Astrocyte (in vitro differentiated cells and primary cell): Measurements from ENCODE around the gene TBCB. TPM values are rescaled to one million over a fixed set of nuclear protein-coding genes. Genes with fewer than 3 reads are reported as not detected.
"Not testable (repeated sequence)": the region's sequence is repeated elsewhere in the genome, so short reads cannot be mapped to it uniquely, and the experiment has no call there.

Source experiments
- DNase-seq: peaks from one replicate; pipeline ENCODE4 v3.0.0-alpha.2; 2010; ENCODE audit warnings: low read depth
- FAIRE-seq: peaks from 2 replicates; lab custom pipeline; 2011; peaks lifted over from hg19 to GRCh38; lab: Jason Lieb, UNC
- H2AFZ ChIP-seq: 2 replicates; pipeline ENCODE4 v1.6.0; 2012; ENCODE audit warnings: low read depth, low read length, inconsistent platforms
- H3K27ac ChIP-seq: 2 replicates; pipeline ENCODE4 v1.5.1; 2011; ENCODE audit warnings: low read depth, low read length, inconsistent platforms
- H3K27me3 ChIP-seq: 2 replicates; pipeline ENCODE4 v1.6.0; 2011; ENCODE audit warnings: low read length, inconsistent platforms; ENCODE audit not compliant: insufficient read depth
- H3K36me3 ChIP-seq: 2 replicates; pipeline ENCODE4 v1.5.1; 2011; ENCODE audit warnings: low read length, inconsistent platforms; ENCODE audit not compliant: insufficient read depth
- H3K4me1 ChIP-seq: 2 replicates; pipeline ENCODE4 v1.5.1; 2011; ENCODE audit warnings: low read length, inconsistent platforms; ENCODE audit not compliant: insufficient read depth
- H3K4me2 ChIP-seq: 2 replicates; pipeline ENCODE4 v1.6.0; 2012; ENCODE audit warnings: low read length, inconsistent platforms
- H3K4me3 ChIP-seq: 2 replicates; pipeline ENCODE4 v1.5.1; 2011; ENCODE audit warnings: low read depth, mild to moderate bottlenecking, low read length, inconsistent platforms; ENCODE audit not compliant: insufficient read depth
- H3K79me2 ChIP-seq: 2 replicates; pipeline ENCODE4 v1.6.0; 2012; ENCODE audit warnings: mild to moderate bottlenecking, low read length, inconsistent platforms; ENCODE audit not compliant: insufficient read depth
- H3K9ac ChIP-seq: 2 replicates; pipeline ENCODE4 v1.6.0; 2012; ENCODE audit warnings: mild to moderate bottlenecking, low read length, inconsistent platforms
- H3K9me3 ChIP-seq: 2 replicates; pipeline ENCODE4 v1.5.1; 2012; ENCODE audit warnings: low read depth, mild to moderate bottlenecking, low read length, inconsistent platforms; ENCODE audit not compliant: insufficient read depth
- H4K20me1 ChIP-seq: 2 replicates; pipeline ENCODE4 v1.6.0; 2012; ENCODE audit warnings: low read length, inconsistent platforms; ENCODE audit not compliant: insufficient read depth
- H3K27ac Mint-ChIP-seq: one replicate; pipeline ENCODE4 v1.8.0; 2021; ENCODE audit warnings: mild to moderate bottlenecking, mixed read lengths; ENCODE audit not compliant: unreplicated experiment
- H3K27me3 Mint-ChIP-seq: one replicate; pipeline ENCODE4 v1.8.0; 2021; ENCODE audit warnings: low read depth, mixed read lengths; ENCODE audit not compliant: unreplicated experiment
- H3K36me3 Mint-ChIP-seq: one replicate; pipeline ENCODE4 v1.8.0; 2021; ENCODE audit warnings: low read depth, mixed read lengths; ENCODE audit not compliant: unreplicated experiment
- H3K4me1 Mint-ChIP-seq: one replicate; pipeline ENCODE4 v1.8.0; 2021; ENCODE audit warnings: low read depth, mixed read lengths; ENCODE audit not compliant: unreplicated experiment
- H3K4me3 Mint-ChIP-seq: one replicate; pipeline ENCODE4 v1.8.0; 2021; ENCODE audit warnings: mild to moderate bottlenecking, moderate library complexity, mixed read lengths; ENCODE audit not compliant: unreplicated experiment
- H3K9me3 Mint-ChIP-seq: one replicate; pipeline ENCODE4 v1.8.0; 2021; ENCODE audit warnings: mild to moderate bottlenecking, mixed read lengths; ENCODE audit not compliant: unreplicated experiment
- CTCF ChIP-seq: IDR thresholded peaks from 2 replicates; pipeline ENCODE4 v1.5.1; 2011; ENCODE audit warnings: low read depth, mild to moderate bottlenecking, inconsistent platforms, low read length, moderate library complexity; ENCODE audit not compliant: insufficient read depth
- EZH2 ChIP-seq: IDR thresholded peaks from 2 replicates; pipeline ENCODE4 v1.6.1; 2012; ENCODE audit warnings: mild to moderate bottlenecking, low read length, inconsistent platforms; ENCODE audit not compliant: insufficient read depth
- total RNA-seq: library from RNA; stranded (reverse); gene quantifications from 2 replicates; pipeline ENCODE4 v1.2.1, GENCODE V29; 2021

The TBCB gene
- total RNA-seq, 1 donor from 2014 or later, result 244 TPM

- no peak for FAIRE-seq
Observed at GRCh38 chr19:36169084-36169760, 54.0 kb downstream of the TBCB start.

GRCh38 chr19:36172852-36173251 is 57.6 kb downstream of the TBCB start:
- Histone ChIP-seq H3K9ac (no peak overlapping the region), H3K4me3 (no peak overlapping the region), H2AFZ (no peak overlapping the region), H3K4me1 (peaks cover 5% of the 10 kb centered on the region), H3K79me2 (no peaks in the 10 kb centered on the region), H3K36me3 (no peaks in the 10 kb centered on the region), H3K27me3 (no peaks in the 10 kb centered on the region), H3K27ac (no peak overlapping the region), H3K4me2 (no peak overlapping the region), H3K9me3 (no peaks in the 10 kb centered on the region), H4K20me1 (no peaks in the 10 kb centered on the region)
- H3K27me3 Mint-ChIP-seq, result no peaks in the 10 kb centered on the region
- no peak overlapping the region for H3K4me3 Mint-ChIP-seq
- DNase-seq (no peak), FAIRE-seq (no peak)
- no peaks in the 10 kb centered on the region for H3K36me3 Mint-ChIP-seq
- peaks cover 8% of the 10 kb centered on the region for H3K9me3 Mint-ChIP-seq
- peaks cover 3% of the 10 kb centered on the region for H3K4me1 Mint-ChIP-seq
- H3K27ac Mint-ChIP-seq, result no peak overlapping the region
- TF ChIP-seq EZH2 (no peak), CTCF (no peak)

More at GRCh38 chr19:36169084-36169760, 54.0 kb downstream of the TBCB start:
- Histone ChIP-seq H3K9ac (no peak overlapping the region), H3K27me3 (no peaks in the 10 kb centered on the region), H3K79me2 (no peaks in the 10 kb centered on the region), H3K9me3 (no peaks in the 10 kb centered on the region), H3K4me1 (peaks cover 5% of the 10 kb centered on the region), H3K4me2 (no peak overlapping the region), H4K20me1 (no peaks in the 10 kb centered on the region), H3K4me3 (no peak overlapping the region), H3K27ac (no peak overlapping the region), H2AFZ (no peak overlapping the region), H3K36me3 (no peaks in the 10 kb centered on the region)
- H3K4me3 Mint-ChIP-seq, result no peak overlapping the region
- H3K4me1 Mint-ChIP-seq, result peaks cover 3% of the 10 kb centered on the region
- no peaks in the 10 kb centered on the region for H3K27me3 Mint-ChIP-seq
- DNase-seq, result no peak
- peaks cover 3% of the 10 kb centered on the region for H3K9me3 Mint-ChIP-seq
- no peaks in the 10 kb centered on the region for H3K36me3 Mint-ChIP-seq
- TF ChIP-seq EZH2 (no peak), CTCF (no peak)
- no peak overlapping the region for H3K27ac Mint-ChIP-seq

GRCh38 chr19:36173846-36174245 is 58.6 kb downstream of the TBCB start:
- not testable (repeated sequence) for DNase-seq, H3K9me3 Mint-ChIP-seq, FAIRE-seq, H3K9ac ChIP-seq, H3K27ac Mint-ChIP-seq, H3K36me3 Mint-ChIP-seq, H3K4me3 Mint-ChIP-seq, H3K79me2 ChIP-seq, H3K4me1 ChIP-seq, H3K36me3 ChIP-seq, H3K9me3 ChIP-seq, H3K4me2 ChIP-seq, H3K4me1 Mint-ChIP-seq, H3K27ac ChIP-seq, H4K20me1 ChIP-seq, H3K27me3 Mint-ChIP-seq, H3K27me3 ChIP-seq, H2AFZ ChIP-seq, H3K4me3 ChIP-seq

Other genes starting within 250 kb of the TBCB start
- 66.0 and 69.4 TPM in 2 replicates for gene APLP1, start 246.9 kb upstream of the TBCB start, total RNA-seq
- 7.0 and 8.4 TPM in 2 replicates for gene NFKBID, start 214.9 kb upstream of the TBCB start, total RNA-seq
- 1.8 and 2.1 TPM in 2 replicates for gene HCST, start 212.9 kb upstream of the TBCB start, total RNA-seq
- not detected in 2 replicates for gene TYROBP, start 207.2 kb upstream of the TBCB start, total RNA-seq
- gene LRFN3, start 179.1 kb upstream of the TBCB start, total RNA-seq, result 15.1 and 15.3 TPM in 2 replicates
- 8.8 and 10.9 TPM in 2 replicates for gene SDHAF1, start 120.3 kb upstream of the TBCB start, total RNA-seq
- 0.53 and 1.1 TPM in 2 replicates for gene SYNE4, start 106.7 kb upstream of the TBCB start, total RNA-seq
- 25.9 and 27.3 TPM in 2 replicates for gene ALKBH6, start 101.3 kb upstream of the TBCB start, total RNA-seq
- 55.4 and 57.4 TPM in 2 replicates for gene CLIP3, start 82.6 kb upstream of the TBCB start, total RNA-seq
- 5.0 and 6.0 TPM in 2 replicates for gene THAP8, start 61.2 kb upstream of the TBCB start, total RNA-seq
- gene WDR62, start 60.6 kb upstream of the TBCB start, total RNA-seq, result 1.1 and 2.4 TPM in 2 replicates
- not detected in 2 replicates for gene OVOL3, start 4.3 kb upstream of the TBCB start, total RNA-seq
- 57.4 and 65.1 TPM in 2 replicates for gene POLR2I, start 593 bp upstream of the TBCB start, total RNA-seq
- 665 and 677 TPM in 2 replicates for gene CAPNS1, start 24.6 kb downstream of the TBCB start, total RNA-seq
- gene COX7A1, start 37.0 kb downstream of the TBCB start, total RNA-seq, result 0.64 TPM in 1 of 2 replicates, not detected in the other
- gene ZNF565, start 99.2 kb downstream of the TBCB start, total RNA-seq, result 6.3 and 6.5 TPM in 2 replicates
- 80.7 and 82.7 TPM in 2 replicates for gene ZNF146, start 99.6 kb downstream of the TBCB start, total RNA-seq